Measurements from ENCODE around the gene POLE4. TPM values are rescaled to one million over a fixed set of nuclear protein-coding genes. Genes with fewer than 3 reads are reported as not detected.
A peak's percentile ranks its signal among the peaks of the same experiment; 100 is the strongest.

Gene POLE4
- total RNA-seq, 1 donor from 2014 or later: 39.5 TPM

DNA sequence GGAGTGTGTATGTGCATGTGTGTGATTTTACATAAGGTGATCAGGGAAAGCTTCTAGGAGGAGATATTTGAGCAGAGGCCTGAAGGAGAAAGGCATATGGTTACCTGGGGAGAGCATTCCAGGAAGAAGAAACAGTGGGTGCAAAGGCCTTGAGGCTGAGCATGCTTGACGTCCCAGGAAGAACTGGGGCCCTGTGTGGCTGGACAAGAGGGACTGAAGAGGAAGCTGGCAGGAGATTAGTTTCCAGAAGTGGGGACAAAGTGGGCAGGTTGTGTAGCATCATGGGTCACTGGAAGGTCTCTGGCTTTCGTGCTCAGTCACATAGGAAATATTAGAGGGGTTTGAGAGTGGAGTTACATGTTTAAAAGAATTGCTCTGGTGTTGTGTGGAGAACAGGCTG, 42.0 kb upstream of the POLE4 start:
- peaks cover 3% of the 10 kb centered on the region for H3K9me3 Mint-ChIP-seq (ENCODE audit: low read depth)
- H3K4me3 Mint-ChIP-seq (ENCODE audit: unreplicated experiment): no peak overlapping the region

DNA sequence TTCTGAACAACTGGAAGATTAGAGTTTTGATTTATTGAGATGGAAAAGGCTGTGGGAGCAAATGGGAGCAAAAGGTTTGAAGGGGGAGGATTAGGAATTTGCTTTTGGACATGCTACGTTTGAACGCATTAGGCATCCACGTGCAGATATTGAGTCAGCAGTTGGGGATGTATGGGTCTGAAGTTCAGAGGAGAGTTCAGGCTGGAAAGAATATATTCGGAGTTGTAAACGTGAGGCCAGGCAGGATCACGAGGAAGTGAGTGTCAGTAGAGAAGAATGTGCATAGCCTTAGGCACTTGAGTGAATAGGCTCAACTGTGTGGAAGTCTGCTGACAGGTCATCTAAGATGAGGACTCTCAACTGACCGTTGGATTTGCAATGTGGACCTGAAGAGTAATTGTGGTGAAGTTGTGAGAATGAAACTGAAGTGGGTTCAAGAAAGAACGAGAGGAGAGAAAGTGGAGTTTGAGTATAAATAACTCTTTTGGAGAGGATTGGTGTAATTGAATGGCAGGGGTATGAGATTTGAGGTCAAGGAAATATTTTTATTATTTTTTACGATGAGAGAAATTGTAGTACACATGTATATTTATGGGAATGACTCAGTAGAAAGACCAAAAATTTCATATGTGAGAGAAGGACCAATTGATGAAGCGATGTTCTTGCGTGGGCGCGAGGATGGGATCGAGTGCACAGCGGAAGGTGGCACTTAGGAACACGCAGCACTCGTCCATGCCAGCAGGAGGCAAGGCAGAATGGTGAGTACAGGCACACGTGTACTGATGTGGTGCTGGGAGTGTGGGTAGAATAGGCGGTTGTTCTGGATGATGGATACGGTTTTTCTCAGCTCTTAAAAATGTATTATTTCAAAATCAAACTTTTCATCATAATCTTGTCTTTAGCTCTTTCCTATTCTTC, 40.5 kb upstream of the POLE4 start:
- H3K9me3 Mint-ChIP-seq (ENCODE audit: low read depth): peaks cover 5% of the 10 kb centered on the region
- peak overlapping the region; percentile 9 for H3K27ac Mint-ChIP-seq (ENCODE audit: unreplicated experiment)
- H3K27me3 Mint-ChIP-seq (ENCODE audit: low read depth): no peaks in the 10 kb centered on the region
- H3K4me1 Mint-ChIP-seq (ENCODE audit: low read depth): peaks cover 23% of the 10 kb centered on the region
- no peak for DNase-seq (ENCODE audit: low spot score)
- H3K4me3 Mint-ChIP-seq (ENCODE audit: unreplicated experiment): no peak overlapping the region
- TF ChIP-seq CTCF (IDR thresholded peaks at IDR 0.05): peak; percentile 23
- H3K36me3 Mint-ChIP-seq (ENCODE audit: low read depth): peaks cover 3% of the 10 kb centered on the region

More for the DNA sequence above, 42.0 kb upstream of the POLE4 start:
- no peak for DNase-seq (ENCODE audit: low spot score)
- Mint-ChIP-seq H3K4me1 (ENCODE audit: low read depth) (peaks cover 23% of the 10 kb centered on the region), H3K27me3 (ENCODE audit: low read depth) (no peaks in the 10 kb centered on the region), H3K27ac (ENCODE audit: unreplicated experiment) (no peak overlapping the region), H3K36me3 (ENCODE audit: low read depth) (peaks cover 2% of the 10 kb centered on the region)
- no peak for TF ChIP-seq CTCF (IDR thresholded peaks at IDR 0.05)

DNA sequence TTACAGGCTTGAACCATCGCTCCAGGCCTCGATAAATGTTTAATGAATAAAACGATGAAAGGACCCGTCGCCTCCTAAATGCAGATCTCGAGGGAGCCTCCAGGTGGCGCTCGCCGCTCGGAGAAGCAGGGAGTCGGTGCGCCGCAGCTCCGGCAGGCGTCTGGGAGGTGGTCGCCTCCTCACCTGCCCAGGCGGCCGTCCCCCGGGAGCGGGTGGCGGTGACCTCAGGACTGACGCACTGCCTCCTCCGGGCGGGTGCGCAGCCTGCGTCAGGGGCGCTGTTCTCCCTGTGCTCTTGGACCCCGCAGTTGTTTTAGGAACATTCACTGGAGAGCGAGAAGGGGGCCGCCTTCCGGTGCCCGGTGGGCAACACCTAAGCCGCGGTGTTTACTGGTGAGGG, 38.6 kb upstream of the POLE4 start:
- peaks cover 5% of the 10 kb centered on the region for H3K9me3 Mint-ChIP-seq (ENCODE audit: low read depth)
- no peak for DNase-seq (ENCODE audit: low spot score)
- peaks cover 23% of the 10 kb centered on the region for H3K4me1 Mint-ChIP-seq (ENCODE audit: low read depth)
- TF ChIP-seq CTCF (IDR thresholded peaks at IDR 0.05): peak; percentile 96
- peaks cover 3% of the 10 kb centered on the region for H3K36me3 Mint-ChIP-seq (ENCODE audit: low read depth)
- H3K4me3 Mint-ChIP-seq (ENCODE audit: unreplicated experiment): peak overlapping the region; percentile 61
- H3K27ac Mint-ChIP-seq (ENCODE audit: unreplicated experiment): no peak overlapping the region
- no peaks in the 10 kb centered on the region for H3K27me3 Mint-ChIP-seq (ENCODE audit: low read depth)

- peaks cover 3% of the 10 kb centered on the region for H3K36me3 Mint-ChIP-seq (ENCODE audit: low read depth)
- no peak overlapping the region for H3K27ac Mint-ChIP-seq (ENCODE audit: unreplicated experiment)
- H3K4me3 Mint-ChIP-seq (ENCODE audit: unreplicated experiment): no peak overlapping the region
- no peak for DNase-seq (ENCODE audit: low spot score)
- no peaks in the 10 kb centered on the region for H3K27me3 Mint-ChIP-seq (ENCODE audit: low read depth)
- no peak for TF ChIP-seq CTCF (IDR thresholded peaks at IDR 0.05)
- peaks cover 5% of the 10 kb centered on the region for H3K9me3 Mint-ChIP-seq (ENCODE audit: low read depth)
- peaks cover 16% of the 10 kb centered on the region for H3K4me1 Mint-ChIP-seq (ENCODE audit: low read depth)
These were observed 37.2 kb upstream of the POLE4 start for GRCh38 chr2:74921236-74921736.

DNA sequence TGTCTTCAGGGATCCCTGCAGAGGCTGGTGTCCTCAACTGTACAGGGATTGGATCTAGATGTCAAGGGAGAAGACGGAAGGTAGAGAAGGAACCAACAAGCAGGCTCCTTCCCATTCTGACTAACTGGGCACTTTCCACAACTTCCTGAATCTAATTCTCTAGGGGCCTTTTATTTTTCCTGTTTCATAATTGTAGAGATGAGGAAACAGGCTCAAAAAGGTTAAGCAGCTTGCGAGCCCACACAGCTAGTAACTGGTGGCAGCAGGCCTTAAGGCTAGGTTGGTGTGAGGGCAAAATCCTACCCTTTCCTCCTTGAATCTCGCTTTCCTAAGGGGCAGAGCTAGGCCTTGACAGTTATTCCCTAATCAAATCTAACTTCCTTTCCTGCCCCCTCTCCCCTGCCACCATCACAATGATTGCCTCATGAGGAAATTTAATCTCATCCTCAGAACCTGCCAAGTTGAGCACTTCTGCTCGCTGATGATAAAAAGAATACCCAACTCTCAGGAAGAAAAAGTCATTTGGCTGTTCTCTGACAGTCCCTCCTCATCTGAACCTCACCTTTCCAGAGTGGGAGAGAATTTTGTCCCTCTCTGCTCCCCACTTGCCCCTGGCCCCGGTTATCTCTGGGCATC, 35.7 kb upstream of the POLE4 start:
- TF ChIP-seq CTCF (IDR thresholded peaks at IDR 0.05): no peak
- peaks cover 1% of the 10 kb centered on the region for H3K36me3 Mint-ChIP-seq (ENCODE audit: low read depth)
- peaks cover 5% of the 10 kb centered on the region for H3K9me3 Mint-ChIP-seq (ENCODE audit: low read depth)
- no peaks in the 10 kb centered on the region for H3K27me3 Mint-ChIP-seq (ENCODE audit: low read depth)
- H3K27ac Mint-ChIP-seq (ENCODE audit: unreplicated experiment): no peak overlapping the region
- DNase-seq (ENCODE audit: low spot score): no peak
- H3K4me1 Mint-ChIP-seq (ENCODE audit: low read depth): peaks cover 9% of the 10 kb centered on the region
- no peak overlapping the region for H3K4me3 Mint-ChIP-seq (ENCODE audit: unreplicated experiment)
